ENCODE data around the gene PLEKHM3.

PLEKHM3 gene

DNA sequence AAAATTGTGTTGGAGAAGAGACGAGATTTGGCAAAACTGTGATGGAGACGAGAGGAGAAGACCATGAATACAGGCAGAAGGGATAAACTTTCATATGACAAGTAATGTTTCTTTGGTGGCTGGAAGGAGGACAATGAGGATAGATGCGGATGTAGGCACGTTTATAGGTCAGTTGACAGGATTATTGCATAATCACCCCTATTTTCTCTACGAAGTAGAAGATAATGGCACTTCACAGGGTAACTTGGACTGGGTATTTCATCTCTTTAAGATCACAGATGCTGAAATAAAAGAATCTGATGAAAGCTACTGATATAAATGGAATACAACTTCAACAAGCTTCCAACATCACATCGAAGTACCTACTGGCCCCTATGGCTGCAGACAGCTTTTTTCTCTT lies 81.0 kb downstream of the PLEKHM3 start:
- no peak for DNase-seq

DNA sequence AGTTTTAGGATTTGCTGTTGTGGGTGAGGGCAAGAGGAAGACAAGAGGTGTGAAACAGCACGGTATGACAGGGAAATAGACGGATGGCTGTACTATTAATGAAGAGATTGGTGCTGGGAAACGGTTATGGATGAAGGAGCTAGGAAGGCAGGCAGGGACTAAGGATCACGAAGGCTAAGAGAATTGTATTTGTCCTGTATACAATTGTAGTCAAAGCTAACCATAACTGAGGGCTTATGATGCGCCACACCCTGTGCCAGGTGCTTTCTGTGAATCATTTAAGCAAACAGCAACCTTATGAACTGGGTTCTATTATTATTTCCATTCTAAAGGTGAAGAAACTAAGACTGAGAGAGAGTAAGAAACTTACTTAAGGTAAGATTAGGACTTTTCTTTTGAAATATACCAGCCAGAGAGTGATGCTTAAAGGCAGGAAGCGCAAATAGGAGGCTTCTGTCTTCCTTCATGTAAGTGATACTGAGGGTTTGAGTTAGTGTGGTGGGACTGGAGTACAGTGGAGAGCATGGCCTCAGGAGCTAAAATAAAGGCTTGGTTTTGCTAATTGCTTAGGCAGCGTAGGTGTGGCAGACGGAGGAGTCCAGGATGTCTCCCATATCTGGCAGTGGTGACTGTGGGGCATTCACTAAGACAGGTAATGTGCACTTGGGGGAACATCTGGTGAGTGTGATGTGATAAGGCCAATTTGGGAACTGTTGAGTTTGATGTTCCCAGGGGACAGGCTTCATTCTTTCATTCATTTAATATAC lies 85.8 kb downstream of the PLEKHM3 start:
- DNase-seq, result no peak

DNA sequence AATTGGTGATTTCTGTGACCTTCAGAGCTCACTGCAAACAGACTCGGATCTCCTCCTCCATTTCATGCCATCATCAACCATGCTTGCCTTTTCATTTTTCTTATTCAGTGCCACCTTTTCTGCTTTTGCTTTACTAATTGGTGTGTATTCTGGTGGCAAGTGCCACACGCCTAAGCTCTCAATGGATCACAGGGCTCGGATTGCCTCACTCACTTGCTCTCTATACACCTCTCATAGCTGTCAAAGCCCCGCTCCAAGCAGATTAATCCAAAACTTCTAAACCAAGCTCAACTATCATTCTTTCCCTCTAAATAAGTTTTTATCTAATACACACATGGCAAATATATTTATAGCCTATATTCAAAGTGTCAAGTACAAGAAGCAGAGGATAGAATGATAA lies 86.4 kb downstream of the PLEKHM3 start:
- DNase-seq, result no peak

DNA sequence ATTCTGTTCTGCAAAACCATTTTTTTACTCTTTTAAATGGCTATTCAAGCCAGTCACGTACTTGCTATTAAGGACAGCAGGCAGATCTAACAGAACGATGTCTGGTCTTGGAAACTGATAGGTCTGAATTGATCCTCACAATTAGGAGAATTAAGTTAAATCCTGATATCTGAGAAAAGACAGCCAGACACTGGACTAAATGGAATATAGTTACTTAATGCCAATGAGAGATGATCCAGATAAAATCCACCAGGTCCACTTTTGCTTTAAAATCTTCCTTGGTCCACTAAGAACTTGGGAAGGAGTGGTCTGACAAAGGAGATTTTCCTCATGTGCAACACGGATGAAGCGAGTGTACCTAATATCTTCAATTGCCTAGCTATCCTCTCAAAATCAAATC lies 86.9 kb downstream of the PLEKHM3 start:
- DNase-seq, result no peak

DNA sequence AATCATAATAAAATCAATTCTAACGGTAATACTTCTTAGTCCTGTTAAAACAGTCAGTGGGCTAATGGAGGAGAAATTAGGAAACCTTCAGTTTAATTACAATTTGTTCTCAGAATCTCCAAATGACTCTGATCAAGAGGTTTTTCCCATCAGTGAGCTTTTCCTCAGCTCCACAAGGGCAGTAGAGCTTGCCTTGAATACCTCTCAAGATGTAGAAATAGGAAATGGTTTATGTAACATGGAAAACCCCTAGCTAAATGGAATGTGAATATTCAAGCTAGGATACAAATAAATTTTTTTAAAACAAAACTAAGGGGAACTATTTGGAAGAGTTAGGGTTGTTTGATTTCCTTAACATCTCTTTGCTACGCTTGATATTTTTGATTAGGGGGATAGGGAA lies 87.5 kb downstream of the PLEKHM3 start:
- DNase-seq, result no peak

DNA sequence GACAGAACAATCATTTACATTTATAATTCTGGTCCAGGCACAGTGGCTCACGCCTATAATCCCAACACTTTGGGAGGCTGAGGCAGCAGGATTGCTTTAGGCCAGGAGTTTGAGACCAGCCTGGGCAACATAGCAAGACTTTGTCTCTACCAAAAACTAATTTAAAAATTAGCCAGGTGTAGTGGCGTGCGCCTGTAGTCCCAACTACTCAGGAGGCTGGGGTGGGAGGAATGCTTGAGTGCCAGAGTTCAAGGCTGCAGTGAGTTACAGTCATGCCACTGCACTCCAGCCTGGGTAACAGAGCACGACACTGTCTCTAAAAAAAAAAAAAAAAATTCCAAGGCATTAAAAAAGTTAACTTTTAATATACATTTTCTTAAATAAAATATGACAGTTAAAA lies 88.1 kb downstream of the PLEKHM3 start:
- DNase-seq, result no peak

DNA sequence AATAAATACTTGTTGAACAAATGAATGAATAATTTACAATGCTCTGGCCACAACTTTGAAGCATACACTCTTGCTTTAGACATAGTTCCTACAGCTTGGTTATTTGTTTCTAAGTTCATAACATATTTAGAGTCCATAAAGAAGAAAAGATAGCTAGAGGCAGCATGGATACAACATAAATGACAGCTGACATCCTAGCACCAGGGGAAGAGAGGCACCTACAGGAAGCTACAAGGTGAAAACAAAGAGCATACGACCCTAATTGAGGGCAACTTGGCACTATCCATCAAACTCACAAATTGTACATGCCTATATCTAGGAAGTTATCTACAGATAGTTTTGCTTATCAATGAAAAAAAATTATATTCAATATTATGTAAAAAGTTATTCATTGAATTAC lies 88.9 kb downstream of the PLEKHM3 start:
- DNase-seq, result no peak

DNA sequence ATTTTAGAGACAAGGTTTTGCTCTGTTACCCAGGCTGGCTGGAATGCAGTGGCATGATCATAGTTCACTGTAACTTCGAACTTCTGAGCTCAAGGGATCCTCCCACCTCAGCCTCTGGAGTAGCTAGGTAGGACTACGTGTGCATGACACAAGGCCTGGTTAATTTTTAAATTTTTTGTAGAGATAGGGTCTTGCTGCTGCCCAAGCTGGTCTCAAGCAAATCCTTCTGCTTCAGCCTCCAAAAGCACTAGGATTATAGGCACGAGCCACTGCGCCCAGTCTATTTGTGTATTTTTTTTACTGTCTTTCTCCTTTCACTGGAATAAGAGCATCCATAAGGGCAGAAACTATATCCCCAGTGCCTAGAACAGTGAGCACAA lies 89.3 kb downstream of the PLEKHM3 start:
- no peak for DNase-seq

DNA sequence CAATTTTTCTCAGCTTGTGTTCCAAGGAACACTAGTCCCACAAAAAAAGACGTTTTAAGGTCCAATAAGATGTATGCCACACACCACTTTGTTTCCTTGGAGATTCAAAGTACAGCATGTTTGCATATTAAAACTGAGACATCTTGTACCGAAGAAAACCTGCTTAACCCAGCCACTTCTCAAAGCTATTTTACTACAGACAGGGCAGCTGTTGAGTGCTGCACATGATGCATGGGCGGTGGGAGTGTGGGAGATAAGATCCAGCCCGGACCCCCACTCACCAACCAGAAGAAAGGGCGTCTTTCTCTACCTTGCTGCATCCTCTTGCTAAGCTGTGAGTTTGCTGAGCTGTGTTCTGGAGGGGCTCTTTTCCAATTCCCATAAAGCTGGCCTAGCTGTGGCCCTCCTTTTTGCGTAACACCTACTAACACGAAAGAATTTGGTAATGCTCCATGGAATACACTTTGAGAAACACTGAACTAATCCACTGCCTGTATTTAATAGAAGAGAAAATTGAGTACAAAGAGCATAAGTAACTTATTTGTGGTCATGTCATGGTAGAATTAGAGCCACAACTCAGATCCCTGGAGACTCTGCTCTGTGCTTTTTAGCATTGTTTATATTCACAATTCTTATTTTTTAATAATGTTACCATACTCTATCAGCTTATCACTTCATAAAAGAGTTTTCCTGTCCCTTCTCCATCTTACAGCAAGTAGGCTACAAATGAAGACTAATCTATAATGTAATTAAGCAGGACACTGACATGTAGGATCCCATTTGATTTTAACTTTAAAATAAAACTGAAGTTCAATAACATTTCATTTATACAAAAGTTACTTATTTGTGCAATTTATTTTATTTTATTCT lies 90.0 kb downstream of the PLEKHM3 start:
- DNase-seq, result no peak

DNA sequence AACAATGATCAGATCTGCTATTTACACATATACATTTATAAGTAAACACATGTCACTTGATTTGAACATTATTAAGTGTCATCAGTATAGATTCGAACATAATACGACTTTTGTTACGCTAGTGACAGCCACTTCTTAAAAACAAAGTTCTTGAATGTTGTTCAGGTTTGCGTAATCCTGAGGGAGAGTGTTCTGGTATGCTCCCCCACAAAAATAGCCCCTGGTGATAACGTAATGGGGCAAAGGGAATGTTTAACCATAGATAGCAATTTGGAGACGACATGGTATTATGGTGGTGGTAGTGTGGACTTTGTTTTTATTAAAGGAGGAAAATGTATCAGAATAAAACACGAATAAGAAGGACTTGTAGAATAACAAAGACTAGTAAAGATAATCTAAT lies 90.6 kb downstream of the PLEKHM3 start:
- no peak for DNase-seq

DNA sequence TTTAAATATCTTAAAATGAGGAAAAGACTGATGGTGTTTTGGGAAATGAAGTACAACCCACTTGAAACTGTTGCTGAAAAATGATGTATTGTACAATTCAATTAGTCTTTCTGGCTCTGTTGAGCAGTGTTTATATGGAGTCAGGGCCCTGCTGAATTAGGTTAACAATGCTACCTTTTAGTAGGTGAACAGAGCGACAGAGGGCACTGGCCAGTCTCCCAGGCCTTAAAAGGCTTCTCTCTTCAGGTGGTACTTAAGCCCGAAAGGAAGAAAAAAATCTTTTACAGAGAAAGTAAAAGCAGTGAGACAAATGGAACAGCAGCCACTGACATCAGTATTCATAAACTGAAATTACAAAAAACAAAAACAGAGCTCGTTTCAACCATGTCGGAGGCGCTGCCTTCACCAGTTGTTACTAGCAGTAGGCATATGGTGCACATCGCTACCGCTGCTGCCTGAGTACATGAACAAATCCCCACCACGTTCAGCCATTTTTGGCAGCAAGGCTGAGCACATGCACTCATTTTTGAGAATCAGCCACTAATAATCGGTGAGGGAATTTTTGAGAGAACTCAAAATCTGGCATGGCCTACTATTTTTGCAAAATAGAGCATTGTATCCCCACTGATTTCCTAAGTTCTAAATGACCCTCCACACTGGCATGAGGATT lies 91.8 kb downstream of the PLEKHM3 start:
- no peak for DNase-seq

DNA sequence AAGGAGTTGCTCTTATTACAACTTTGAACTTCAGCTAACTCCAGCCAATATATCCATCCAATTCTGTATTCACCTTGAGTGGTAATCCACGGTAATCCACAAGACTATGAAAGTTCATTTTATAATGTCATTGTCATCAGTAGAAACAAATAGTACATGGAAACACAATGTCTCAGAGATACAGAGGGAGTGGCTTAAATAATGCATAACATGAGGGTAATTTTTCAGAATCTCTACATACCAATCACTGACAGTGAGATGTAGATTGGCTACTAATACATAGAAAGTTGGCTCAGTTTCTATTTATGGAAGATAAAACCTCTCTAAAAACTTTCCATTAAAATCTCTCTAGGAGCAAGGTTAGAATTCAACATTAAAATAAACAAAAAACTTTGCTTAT lies 93.2 kb downstream of the PLEKHM3 start:
- DNase-seq, result no peak

DNA sequence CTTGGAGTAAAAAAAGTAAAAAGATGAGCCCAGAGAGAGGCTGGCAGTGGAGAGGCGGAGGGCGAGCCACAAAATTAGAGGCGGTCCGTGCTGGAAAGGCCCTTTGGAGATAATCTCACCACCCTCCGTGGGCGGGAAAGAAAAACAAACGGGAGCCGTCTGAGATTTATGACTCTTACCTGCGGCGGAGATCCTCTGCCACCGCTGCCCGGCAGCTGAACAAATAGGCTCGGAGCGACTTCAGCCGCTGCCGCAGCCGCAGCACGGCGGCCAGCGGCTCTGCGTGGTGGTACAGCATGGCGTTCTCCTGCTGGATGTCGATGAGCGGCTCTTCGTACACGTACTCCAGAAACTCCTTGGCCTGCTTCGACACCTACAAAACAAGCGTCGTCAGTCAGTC lies 94.6 kb downstream of the PLEKHM3 start:
- no peak for DNase-seq

DNA sequence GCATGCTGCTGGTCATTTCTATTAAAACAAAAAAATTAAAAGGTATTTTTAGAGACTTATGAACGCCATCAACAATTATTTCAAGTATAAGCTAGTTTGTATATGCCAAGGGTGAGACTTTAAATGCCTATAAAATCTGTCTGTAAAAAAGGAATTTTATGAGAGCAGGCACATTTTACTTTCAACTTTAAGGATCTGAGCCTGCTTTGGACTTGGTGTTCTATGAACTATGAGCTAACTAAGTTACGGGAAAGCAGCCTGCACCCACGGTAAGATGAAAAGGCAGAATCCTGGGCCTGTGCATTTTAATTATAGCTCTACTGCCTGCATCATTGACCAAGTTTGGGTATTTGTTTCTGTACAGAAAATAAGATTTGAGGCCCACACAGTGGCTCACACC lies 95.4 kb downstream of the PLEKHM3 start:
- no peak for DNase-seq

DNA sequence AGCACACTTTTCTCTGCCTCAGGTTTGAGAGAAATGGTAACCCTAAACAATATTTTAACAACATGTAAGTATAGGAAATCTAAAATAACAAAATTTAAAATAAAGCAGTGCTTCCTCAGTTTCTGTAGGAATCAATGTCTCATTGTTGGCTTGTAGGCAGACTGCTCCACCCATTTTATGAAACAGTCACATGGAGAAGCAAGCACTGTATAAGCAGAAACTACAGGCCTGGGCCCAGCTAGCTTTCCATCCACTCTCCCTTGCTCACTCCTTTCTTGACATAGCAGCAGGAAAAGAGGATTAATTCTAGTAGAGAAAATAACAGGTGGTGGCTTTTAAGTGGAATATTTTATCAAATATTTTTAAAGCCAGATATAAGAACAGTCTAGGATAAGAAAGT lies 97.2 kb downstream of the PLEKHM3 start:
- DNase-seq, result peak in 1 of 2 donors; percentile 10

DNA sequence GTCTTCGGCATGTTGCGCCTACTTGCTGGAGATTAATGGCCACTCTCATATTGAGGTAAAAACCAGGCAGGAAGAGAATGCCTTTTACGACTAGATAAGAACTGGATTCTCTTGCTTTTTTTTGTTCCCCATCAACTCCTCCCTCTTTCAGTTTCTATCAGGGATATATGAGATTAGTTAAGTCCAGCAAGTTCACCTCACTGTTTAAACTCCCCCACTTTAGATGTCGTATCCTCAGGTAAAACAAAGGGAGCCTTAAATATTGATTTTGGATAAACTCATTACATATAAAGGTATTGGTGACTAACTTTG lies 98.4 kb downstream of the PLEKHM3 start:
- DNase-seq, result no peak

DNA sequence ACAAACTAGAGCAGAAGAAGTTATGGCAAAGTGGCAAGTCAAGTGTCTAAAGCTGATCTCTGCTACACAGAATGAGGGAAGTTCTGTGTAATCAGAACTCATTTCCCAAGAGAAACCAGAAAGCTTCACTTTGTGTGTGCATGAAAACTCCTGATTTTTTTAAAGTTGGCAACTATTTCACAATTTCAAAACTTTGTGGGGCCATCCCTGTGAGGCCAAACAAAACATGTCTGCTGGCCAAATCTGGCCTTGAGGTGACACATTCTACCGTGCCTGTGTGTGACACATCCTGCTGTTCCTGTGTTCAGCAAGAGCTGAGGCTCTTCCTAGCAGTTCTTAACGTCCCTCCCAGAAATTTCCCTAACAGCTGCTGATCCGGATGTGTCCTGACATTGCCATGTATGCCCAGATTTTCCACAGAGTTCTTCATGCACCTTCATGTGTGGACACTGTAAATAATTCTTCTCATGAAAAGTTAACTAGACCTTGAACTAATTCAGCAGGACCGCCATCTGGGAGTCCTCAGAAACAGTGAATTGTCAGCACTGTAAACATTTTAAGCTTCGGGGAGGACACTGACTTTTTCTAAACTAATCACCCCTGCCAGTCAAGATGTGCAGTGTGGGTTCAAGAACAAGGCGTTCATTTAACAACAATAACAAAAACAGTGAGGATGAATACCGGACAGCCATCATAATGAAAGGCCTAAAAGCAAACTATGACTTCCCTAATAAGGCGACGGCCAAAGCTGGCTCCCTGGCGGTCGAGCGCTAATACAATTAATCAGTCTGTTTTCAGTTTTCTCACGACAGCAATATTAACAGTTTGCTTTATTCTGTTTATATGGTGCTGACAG lies 99.0 kb downstream of the PLEKHM3 start:
- DNase-seq, result peak; percentile 45 to 54

DNA sequence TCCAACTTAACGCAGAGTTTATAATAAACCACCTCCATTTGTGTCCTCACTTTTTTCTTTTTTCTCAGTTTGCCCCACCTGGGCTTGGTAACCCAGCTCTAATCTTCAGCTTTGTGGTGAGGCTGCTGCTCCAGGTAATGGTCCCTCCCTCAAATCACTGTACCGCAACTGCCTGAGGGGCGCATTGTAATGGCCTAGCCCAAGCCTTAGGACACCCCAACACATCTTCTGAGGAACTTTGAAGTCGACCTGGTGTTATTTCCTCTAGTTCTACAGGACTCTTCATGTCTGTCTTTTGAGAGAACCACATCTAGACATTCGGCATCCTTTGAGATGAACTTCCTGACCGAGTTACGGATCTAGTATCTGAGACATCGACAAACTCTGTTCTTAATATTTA lies 99.7 kb downstream of the PLEKHM3 start:
- DNase-seq, result no peak

DNA sequence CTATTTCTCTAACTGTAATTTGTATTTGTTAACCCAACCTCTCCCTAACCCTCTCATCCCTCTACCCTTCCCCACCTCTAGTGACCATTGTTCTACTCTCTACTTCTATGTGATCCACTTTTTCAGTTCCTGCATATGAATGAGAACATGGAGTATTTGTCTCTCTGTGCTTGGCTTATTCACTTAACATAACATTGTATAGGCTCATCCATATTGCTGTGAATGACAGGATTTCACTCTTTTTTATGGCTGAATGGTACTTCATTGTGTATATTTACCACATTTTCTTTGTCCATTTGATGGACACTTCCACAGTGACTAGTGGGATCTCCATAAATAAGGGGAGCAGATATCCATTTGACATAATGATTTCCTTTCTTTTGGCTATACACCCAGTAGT lies 103.7 kb downstream of the PLEKHM3 start:
- no peak for DNase-seq

DNA sequence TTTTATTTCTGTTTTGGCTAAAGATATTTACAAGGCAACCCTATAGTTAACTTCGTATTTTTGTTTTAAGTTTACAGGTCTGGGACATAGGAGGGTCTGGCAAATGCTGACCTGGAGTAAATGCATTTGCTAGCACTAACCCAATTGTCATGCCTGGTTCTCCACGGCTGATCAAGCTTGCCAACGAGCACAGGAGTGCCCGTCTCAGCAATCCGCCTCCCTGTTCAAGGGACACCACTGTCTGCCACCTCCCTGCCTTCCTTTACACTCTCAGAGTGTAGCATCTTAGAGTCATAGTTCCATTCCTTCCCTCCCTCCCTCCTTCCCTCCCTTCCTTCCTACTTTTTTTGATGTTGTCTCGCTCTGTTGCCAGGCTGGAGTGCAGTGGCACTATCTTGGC lies 104.6 kb downstream of the PLEKHM3 start:
- DNase-seq, result no peak

DNA sequence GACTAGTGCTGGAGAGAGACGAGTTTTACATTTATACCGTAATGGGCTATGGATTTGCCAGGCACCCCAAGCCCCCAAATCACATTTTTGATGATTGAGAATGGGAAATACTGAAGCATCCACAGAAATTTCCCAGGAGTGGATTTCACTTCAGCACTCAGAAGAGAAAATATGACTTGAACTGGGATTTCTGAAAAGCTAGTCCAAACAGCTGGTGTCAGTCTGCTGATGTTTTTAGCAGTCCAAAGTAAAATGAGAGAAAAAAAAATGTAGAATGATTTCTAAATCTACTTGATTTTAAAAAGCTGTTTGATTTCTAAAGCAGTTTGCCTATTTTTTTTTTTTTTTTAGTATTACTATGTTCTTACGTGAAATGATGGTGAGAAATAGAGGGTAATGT lies 105.0 kb downstream of the PLEKHM3 start:
- no peak for DNase-seq

DNA sequence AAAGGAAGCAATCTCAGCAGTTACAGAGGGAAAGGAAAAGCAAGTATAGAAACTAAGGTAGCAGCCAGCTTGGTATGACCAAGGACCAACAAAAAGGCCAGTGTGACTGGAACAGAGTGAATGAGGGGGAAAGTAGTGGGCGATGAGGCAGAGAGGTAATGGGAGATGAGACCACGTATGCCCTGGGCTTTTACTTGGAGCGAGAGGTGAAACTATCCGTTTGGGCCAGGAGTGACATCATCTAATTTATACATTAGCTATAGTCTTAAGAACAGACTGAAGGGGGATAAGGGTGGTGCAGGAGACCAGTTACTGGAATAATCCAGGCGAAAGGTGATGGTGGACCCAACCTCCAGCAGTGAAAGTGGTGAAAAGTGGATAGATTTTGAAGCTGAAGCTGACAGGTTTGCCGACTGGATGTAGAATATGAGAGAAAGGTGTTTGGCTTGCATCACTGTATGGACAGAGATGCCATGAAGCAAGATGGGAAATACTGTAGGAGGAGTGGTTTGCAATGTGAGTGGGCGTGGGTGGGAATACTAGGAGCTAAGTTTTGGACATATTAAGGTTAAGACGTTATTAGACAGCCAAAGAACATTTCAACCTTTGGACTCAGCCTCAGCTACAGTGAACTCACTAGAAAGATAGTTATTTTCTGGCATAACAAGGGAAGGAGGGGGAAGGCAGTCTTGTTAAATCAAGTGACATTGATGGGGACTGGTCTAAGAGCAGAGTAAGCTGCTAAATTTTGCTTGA lies 106.0 kb downstream of the PLEKHM3 start:
- no peak for DNase-seq

Measured in inflammatory macrophage (primary cell).